OCI-M2 (cell line): Measurements from ENCODE around the gene MNAT1.
"Not testable (repeated sequence)": the region's sequence is repeated elsewhere in the genome, so short reads cannot be mapped to it uniquely, and the experiment has no call there.

Source experiments
- DNase-seq: peaks from one replicate; lab custom pipeline; 2025; ENCODE audit not compliant: unreplicated experiment; lab: John Stamatoyannopoulos, UW

MNAT1 gene

GRCh38 chr14:60734465-60735242 is at the start of gene MNAT1:
TSS of gene MNAT1 (plus strand) at chr14:60734761. CDS start at chr14:60734863, 102 bp downstream.
- peak; percentile 88 for DNase-seq

- no peak for DNase-seq
These were observed 47.7 kb upstream of the MNAT1 start for GRCh38 chr14:60686865-60687264.

DNA sequence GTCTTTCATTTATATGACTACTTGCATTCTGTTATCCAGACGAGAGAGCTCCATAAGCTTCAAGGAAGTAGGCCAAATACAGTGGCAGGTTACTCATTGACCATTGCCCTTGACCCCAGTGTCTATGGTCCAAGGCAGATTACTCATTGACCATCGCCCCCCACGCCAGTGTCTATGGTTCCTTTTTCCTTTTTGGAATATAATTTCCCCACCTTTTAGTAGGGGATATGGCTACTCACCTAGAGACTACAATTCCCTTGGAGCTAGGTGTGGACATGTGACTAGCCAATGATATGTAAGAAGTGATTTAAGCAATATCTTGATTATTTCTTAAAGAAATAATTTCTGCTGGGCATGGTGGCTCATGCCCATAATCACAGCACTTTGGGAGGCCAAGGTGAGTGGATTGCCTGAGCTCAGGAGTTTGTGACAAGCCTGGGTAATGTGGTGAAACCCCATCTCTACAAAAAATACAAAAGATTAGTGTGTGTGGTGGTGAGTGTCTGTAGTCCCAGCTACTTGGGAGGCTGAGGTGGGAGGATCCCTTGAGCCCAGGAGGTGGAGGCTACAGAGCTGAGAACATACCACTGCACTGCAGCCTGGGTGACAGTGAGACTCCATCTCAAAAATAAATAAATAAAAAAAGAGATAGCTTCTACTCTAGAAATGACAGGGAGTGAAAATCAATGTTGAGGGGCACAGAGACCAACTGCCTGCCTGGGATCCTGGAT is 43.0 kb upstream of the MNAT1 start:
- no peak for DNase-seq

GRCh38 chr14:60695327-60695726 is 39.2 kb upstream of the MNAT1 start:
- DNase-seq, result no peak

DNA sequence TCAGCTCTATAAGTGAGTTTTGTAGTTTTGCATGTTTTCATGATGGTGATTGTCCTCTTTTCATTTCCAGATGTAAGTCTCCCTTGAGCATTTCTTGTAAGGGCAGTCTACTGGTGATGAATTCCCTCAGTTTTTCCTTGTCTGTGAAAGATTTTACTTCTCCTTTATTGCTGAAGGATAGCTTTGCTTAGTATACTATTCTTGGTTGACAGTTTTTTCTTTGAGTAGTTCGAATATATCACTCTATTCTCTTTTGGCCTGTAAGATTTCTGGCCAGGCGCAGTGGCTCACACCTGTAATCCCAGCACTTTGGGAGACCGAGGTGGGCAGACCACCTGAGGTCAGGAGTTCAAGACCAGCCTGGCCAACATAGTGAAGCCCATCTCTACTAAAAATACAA is 34.0 kb upstream of the MNAT1 start:
- no peak for DNase-seq

DNA sequence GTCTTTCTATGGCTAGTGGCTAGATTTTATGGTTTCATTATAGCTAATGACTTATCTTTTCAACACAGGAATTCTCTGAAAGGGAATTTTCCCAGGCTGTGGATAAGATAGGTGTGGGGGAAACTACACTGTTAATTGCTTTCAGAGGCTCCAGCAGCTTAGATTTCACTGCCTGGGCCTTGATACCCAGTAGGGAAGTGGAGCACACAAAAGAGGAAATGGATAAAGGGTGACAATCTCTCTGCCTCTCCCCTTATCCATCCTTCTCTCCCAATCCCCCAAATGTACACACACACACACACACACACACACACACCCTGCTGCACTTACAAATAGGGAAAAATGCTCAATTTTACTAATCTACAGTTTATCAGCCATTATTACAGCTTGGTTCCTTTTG is 29.5 kb upstream of the MNAT1 start:
- DNase-seq, result no peak

- DNase-seq, result no peak
These were observed 26.7 kb upstream of the MNAT1 start for GRCh38 chr14:60707858-60708257.

DNA sequence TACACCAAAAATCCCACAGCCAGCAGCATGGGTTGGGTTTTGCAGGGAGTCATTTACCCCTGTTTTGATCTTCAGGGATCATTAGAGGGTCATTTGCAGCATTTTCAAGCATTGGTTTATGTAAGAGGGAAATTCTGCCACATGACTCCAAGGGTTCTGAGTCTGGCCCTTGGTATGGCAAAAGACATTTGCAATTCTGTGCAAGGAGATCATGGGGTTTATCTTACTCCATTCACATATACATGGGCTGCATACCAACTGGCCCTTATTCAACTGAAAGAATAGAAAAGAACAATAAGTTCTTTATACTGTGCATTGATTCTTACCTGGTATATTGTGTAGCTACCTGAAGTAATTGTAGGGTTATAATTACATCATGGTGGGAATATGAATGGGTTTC is 24.1 kb upstream of the MNAT1 start:
- DNase-seq, result no peak

DNA sequence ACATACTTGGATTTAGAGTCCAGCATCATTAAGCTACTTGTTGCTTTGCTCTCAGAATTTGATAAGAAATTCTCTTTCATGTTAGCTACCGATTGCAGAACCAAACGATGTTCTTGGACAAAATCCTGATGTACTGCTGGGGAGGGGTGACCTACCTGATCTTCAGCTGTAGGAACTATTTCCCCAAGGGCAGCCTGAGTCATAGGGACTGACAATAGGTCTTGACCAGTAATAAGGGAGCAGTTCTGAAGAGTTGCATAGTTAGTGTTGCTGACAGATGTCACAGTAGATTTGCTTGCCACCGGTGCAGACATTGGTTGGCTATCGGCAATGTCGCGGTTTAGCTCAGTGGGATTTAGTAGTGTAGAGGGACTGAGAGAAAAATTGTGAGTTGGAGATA is 21.0 kb upstream of the MNAT1 start:
- no peak for DNase-seq

GRCh38 chr14:60720391-60720790 is 14.2 kb upstream of the MNAT1 start:
- DNase-seq, result no peak

- no peak for DNase-seq
These were observed 13.6 kb upstream of the MNAT1 start for GRCh38 chr14:60720962-60721325.

- DNase-seq, result no peak
These were observed 13.0 kb upstream of the MNAT1 start for GRCh38 chr14:60721326-60722106.

GRCh38 chr14:60722107-60722356 is 12.5 kb upstream of the MNAT1 start:
- DNase-seq, result no peak

GRCh38 chr14:60722357-60723115 is 12.0 kb upstream of the MNAT1 start:
- no peak for DNase-seq

GRCh38 chr14:60723116-60723906 is 11.2 kb upstream of the MNAT1 start:
- DNase-seq, result no peak

DNA sequence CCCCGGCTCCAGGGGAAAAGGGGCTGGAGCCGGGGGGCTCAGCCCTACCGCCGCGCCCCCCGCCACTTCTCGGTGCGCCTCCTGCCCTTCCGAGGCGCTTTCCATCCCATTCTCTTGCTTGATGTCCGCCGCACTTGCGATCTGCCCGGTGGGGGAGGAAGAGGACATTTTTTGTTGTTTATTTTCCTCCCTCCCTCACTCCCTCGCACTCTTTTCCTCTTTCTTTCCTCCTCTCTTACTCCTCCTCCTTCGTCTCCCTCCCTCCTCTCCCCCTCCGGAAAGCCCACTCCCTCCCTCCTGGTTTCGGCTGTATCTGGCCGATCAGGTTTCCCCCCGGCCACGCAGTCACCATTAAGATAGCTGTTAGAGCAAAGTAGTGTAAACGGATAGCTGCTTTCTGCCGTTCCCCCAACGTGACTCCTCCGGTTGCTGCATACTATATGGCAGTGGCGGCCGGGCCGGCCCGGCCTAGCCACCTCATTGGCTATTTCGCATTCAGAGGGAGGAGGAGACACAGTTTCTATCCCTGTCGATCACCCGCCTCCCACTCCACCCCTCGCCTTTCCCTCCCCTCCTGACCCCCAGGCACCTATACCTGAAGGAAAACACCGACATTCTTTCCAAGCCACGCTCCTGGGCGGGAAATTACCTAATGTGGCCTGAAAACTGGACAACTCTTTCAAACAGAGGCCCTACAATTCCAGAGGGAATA is 10.5 kb upstream of the MNAT1 start, which contains the start of gene SIX4:
Gene SIX4 (minus strand): TSS at position 445 of the 712 bp plus-strand sequence. CDS start 277 bp downstream, at position 168.
- DNase-seq, result no peak

GRCh38 chr14:60731291-60731690 is 3.3 kb upstream of the MNAT1 start:
- not testable (repeated sequence) for DNase-seq

GRCh38 chr14:60732840-60733483 is 1.6 kb upstream of the MNAT1 start:
- DNase-seq, result no peak

GRCh38 chr14:60735416-60735815 is 855 bp downstream of the MNAT1 start:
- no peak for DNase-seq
